MCF 10A (cell line): Measurements from ENCODE around the gene ADCY5. TPM values are rescaled to one million over a fixed set of nuclear protein-coding genes. Genes with fewer than 3 reads are reported as not detected.

Experiments used
- BruUV-seq: library from RNA; stranded (reverse); fragments of 400-500 nt; replicated peaks from 2 replicates; lab custom pipeline; 2021; lab: Mats Ljungman, UMichigan
- CTCF ChIA-PET: fragments of 300-600 bp; sonication (Branson Sonifier 250); formaldehyde crosslinking; extraction: SDS; loops from one replicate; lab custom pipeline; 2021; ENCODE audit warnings: antibody characterized with exemption, inconsistent platforms; lab: Yijun Ruan, JAX
- POLR2A ChIA-PET: fragments of 300-600, 350-650 bp; sonication (Branson Sonifier 250); formaldehyde crosslinking; extraction: SDS; loops from one replicate; lab custom pipeline; 2020; ENCODE audit warnings: antibody characterized with exemption, inconsistent platforms; lab: Yijun Ruan, JAX
- DNase-seq: peaks from one replicate; pipeline ENCODE4 v3.0.0-alpha.2; 2018; ENCODE audit not compliant: unreplicated experiment
- H3K27ac Mint-ChIP-seq: one replicate; pipeline ENCODE4 v1.8.0; 2022; ENCODE audit warnings: mild to moderate bottlenecking, low read depth, mixed read lengths; ENCODE audit not compliant: unreplicated experiment
- H3K27me3 Mint-ChIP-seq: one replicate; pipeline ENCODE4 v1.8.0; 2022; ENCODE audit warnings: mixed read lengths; ENCODE audit not compliant: insufficient read depth, unreplicated experiment
- H3K36me3 Mint-ChIP-seq: one replicate; pipeline ENCODE4 v1.8.0; 2022; ENCODE audit warnings: mild to moderate bottlenecking, moderate library complexity, mixed read lengths; ENCODE audit not compliant: insufficient read depth, unreplicated experiment
- H3K4me1 Mint-ChIP-seq: one replicate; pipeline ENCODE4 v1.8.0; 2022; ENCODE audit warnings: mixed read lengths; ENCODE audit not compliant: insufficient read depth, unreplicated experiment
- H3K4me3 Mint-ChIP-seq: one replicate; pipeline ENCODE4 v1.8.0; 2022; ENCODE audit warnings: mild to moderate bottlenecking, moderate library complexity, mixed read lengths; ENCODE audit not compliant: unreplicated experiment
- H3K9me3 Mint-ChIP-seq: one replicate; pipeline ENCODE4 v1.8.0; 2022; ENCODE audit warnings: mixed read lengths; ENCODE audit not compliant: unreplicated experiment
- CTCF ChIP-seq: fragments of 200-600 bp; IDR thresholded peaks from one replicate; pipeline ENCODE4 v1.8.0; 2022; ENCODE audit warnings: antibody characterized with exemption, mild to moderate bottlenecking; ENCODE audit not compliant: unreplicated experiment
- intact Hi-C: fragments of 100-400 bp; cut with micrococcal nuclease; formaldehyde crosslinking; loops from 2 replicates; pipeline ENCODE4 v1.14.1; 2022
- total RNA-seq: library from RNA; stranded (reverse); gene quantifications from 2 replicates; pipeline ENCODE4 v1.2.3, GENCODE V29; 2022

The ADCY5 gene
- total RNA-seq, 1 experiment from 2014 or later = not detected

- POLR2A ChIA-PET = no interaction called here
- Mint-ChIP-seq H3K4me1 (peaks cover 4% of the 10 kb centered on the region), H3K27me3 (peaks cover 56% of the 10 kb centered on the region), H3K9me3 (no peaks in the 10 kb centered on the region), H3K27ac (no peak overlapping the region), H3K36me3 (no peaks in the 10 kb centered on the region), H3K4me3 (no peak overlapping the region)
- DNase-seq = no peak
- TF ChIP-seq CTCF = no peak
- CTCF ChIA-PET = no interaction called here
- no TSS peak for BruUV-seq
- intact Hi-C loops = no loop called here
Observed at GRCh38 chr3:123475786-123476185, 26.9 kb upstream of the ADCY5 start.

- Mint-ChIP-seq H3K27ac (no peak overlapping the region), H3K4me3 (no peak overlapping the region), H3K4me1 (peaks cover 4% of the 10 kb centered on the region), H3K27me3 (peaks cover 40% of the 10 kb centered on the region), H3K36me3 (no peaks in the 10 kb centered on the region), H3K9me3 (no peaks in the 10 kb centered on the region)
- POLR2A ChIA-PET = no interaction called here
- CTCF ChIA-PET = no interaction called here
- BruUV-seq = no TSS peak
- intact Hi-C loops = no loop called here
- no peak for DNase-seq
- TF ChIP-seq CTCF = no peak
Observed at GRCh38 chr3:123471106-123471505, 22.2 kb upstream of the ADCY5 start.

GRCh38 chr3:123469323-123469995 is 20.6 kb upstream of the ADCY5 start:
- Mint-ChIP-seq H3K4me1 (no peaks in the 10 kb centered on the region), H3K36me3 (no peaks in the 10 kb centered on the region), H3K27me3 (peaks cover 40% of the 10 kb centered on the region), H3K4me3 (no peak overlapping the region), H3K9me3 (no peaks in the 10 kb centered on the region), H3K27ac (no peak overlapping the region)
- no peak for TF ChIP-seq CTCF
- ChIA-PET CTCF (no interaction called here), POLR2A (no interaction called here)
- BruUV-seq = no TSS peak
- DNase-seq = no peak
- intact Hi-C loops = no loop called here

- Mint-ChIP-seq H3K27ac (no peak overlapping the region), H3K4me3 (no peak overlapping the region), H3K36me3 (no peaks in the 10 kb centered on the region), H3K4me1 (no peaks in the 10 kb centered on the region), H3K9me3 (no peaks in the 10 kb centered on the region), H3K27me3 (peaks cover 55% of the 10 kb centered on the region)
- no TSS peak for BruUV-seq
- TF ChIP-seq CTCF = no peak
- intact Hi-C loops = no loop called here
- POLR2A ChIA-PET = interaction anchor here (1.2 kb wide), 1 partner anchor 22 kb away, joined by 3 read pairs; no protein-coding TSS in a partner anchor
- CTCF ChIA-PET = interaction anchor here (0.6 to 0.7 kb wide), 2 partner anchors 140 to 195 kb away, joined by 3 to 4 read pairs; no protein-coding TSS in a partner anchor
- no peak for DNase-seq
Observed at GRCh38 chr3:123467046-123467445, 18.2 kb upstream of the ADCY5 start.
